Measurements from ENCODE around the gene RBM17.

DNA sequence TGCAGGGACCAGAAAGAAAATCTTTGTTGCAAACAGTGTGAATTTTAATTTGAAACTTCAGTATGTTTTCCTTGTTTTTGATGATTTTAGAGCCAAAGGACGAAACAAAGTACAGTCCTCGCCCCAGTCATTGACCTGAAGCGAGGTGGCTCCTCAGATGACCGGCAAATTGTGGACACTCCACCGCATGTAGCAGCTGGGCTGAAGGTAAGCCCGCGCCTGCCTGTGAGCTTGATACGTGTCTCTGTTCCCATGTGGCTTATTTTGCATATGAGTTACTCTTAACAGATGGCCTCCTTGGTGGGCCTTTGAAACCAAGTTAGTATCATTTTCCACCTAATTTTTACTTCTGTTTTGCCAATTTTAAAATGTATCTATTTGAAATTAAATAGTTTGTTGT lies 12.3 kb downstream of the RBM17 start:
- TF ChIP-seq, protein P1, sequence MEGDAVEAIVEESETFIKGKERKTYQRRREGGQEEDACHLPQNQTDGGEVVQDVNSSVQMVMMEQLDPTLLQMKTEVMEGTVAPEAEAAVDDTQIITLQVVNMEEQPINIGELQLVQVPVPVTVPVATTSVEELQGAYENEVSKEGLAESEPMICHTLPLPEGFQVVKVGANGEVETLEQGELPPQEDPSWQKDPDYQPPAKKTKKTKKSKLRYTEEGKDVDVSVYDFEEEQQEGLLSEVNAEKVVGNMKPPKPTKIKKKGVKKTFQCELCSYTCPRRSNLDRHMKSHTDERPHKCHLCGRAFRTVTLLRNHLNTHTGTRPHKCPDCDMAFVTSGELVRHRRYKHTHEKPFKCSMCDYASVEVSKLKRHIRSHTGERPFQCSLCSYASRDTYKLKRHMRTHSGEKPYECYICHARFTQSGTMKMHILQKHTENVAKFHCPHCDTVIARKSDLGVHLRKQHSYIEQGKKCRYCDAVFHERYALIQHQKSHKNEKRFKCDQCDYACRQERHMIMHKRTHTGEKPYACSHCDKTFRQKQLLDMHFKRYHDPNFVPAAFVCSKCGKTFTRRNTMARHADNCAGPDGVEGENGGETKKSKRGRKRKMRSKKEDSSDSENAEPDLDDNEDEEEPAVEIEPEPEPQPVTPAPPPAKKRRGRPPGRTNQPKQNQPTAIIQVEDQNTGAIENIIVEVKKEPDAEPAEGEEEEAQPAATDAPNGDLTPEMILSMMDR (IDR thresholded peaks at IDR 0.05), result no peak
- no peak for TF ChIP-seq POLR2AphosphoS5 (IDR thresholded peaks at IDR 0.05)
- TF ChIP-seq POLR2A (IDR thresholded peaks at IDR 0.05), result no peak
